ENCODE measurements around the gene SEC23B.
"Not testable (repeated sequence)": the region's sequence is repeated elsewhere in the genome, so short reads cannot be mapped to it uniquely, and the experiment has no call there.

The SEC23B gene

DNA sequence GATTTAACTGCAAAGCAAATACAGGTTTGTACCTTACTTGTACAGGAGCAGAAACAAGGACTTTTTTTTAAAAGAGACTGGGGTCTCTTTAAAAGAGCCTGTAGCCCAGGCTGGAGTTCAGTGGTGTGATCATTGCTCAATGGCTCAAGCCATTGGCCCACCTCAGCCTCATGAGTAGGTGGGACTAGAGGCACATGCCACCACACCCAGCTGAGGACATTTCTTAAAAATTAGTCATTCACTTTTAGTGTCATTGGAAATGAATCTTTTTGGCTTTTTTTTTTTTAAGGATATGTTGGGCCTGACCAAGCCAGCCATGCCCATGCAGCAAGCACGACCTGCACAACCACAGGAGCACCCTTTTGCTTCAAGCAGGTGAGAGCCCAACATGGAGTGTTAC, 16.9 kb downstream of the SEC23B start:
- H3K4me3 ChIP-seq (ENCODE audit: low read depth, low read length): no peak overlapping the region
- TF ChIP-seq, protein P1, sequence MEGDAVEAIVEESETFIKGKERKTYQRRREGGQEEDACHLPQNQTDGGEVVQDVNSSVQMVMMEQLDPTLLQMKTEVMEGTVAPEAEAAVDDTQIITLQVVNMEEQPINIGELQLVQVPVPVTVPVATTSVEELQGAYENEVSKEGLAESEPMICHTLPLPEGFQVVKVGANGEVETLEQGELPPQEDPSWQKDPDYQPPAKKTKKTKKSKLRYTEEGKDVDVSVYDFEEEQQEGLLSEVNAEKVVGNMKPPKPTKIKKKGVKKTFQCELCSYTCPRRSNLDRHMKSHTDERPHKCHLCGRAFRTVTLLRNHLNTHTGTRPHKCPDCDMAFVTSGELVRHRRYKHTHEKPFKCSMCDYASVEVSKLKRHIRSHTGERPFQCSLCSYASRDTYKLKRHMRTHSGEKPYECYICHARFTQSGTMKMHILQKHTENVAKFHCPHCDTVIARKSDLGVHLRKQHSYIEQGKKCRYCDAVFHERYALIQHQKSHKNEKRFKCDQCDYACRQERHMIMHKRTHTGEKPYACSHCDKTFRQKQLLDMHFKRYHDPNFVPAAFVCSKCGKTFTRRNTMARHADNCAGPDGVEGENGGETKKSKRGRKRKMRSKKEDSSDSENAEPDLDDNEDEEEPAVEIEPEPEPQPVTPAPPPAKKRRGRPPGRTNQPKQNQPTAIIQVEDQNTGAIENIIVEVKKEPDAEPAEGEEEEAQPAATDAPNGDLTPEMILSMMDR (IDR thresholded peaks at IDR 0.05; ENCODE audit: insufficient read depth, low read depth, low read length, missing control alignments): no peak
- DNase-seq (ENCODE audit: low read depth): no peak

- H3K4me3 ChIP-seq (ENCODE audit: low read depth, low read length); DNase-seq (ENCODE audit: low read depth): not testable (repeated sequence)
Observed at GRCh38 chr20:18526761-18527160, 19.0 kb downstream of the SEC23B start.

- H3K4me3 ChIP-seq (ENCODE audit: low read depth, low read length): no peak overlapping the region
- TF ChIP-seq, protein P1 (IDR thresholded peaks at IDR 0.05; ENCODE audit: insufficient read depth, low read depth, low read length, missing control alignments): no peak
- no peak for DNase-seq (ENCODE audit: low read depth)
Observed at GRCh38 chr20:18527339-18527738, 19.6 kb downstream of the SEC23B start.

GRCh38 chr20:18527836-18528235, 20.1 kb downstream of the SEC23B start:
- DNase-seq (ENCODE audit: low read depth): no peak
- TF ChIP-seq, protein P1 (IDR thresholded peaks at IDR 0.05; ENCODE audit: insufficient read depth, low read depth, low read length, missing control alignments): no peak
- no peak overlapping the region for H3K4me3 ChIP-seq (ENCODE audit: low read depth, low read length)

- DNase-seq (ENCODE audit: low read depth): no peak
- TF ChIP-seq, protein P1 (IDR thresholded peaks at IDR 0.05; ENCODE audit: insufficient read depth, low read depth, low read length, missing control alignments): no peak
- no peak overlapping the region for H3K4me3 ChIP-seq (ENCODE audit: low read depth, low read length)
Observed at GRCh38 chr20:18529041-18529440, 21.3 kb downstream of the SEC23B start.

- TF ChIP-seq, protein P1 (IDR thresholded peaks at IDR 0.05; ENCODE audit: insufficient read depth, low read depth, low read length, missing control alignments): no peak
- no peak for DNase-seq (ENCODE audit: low read depth)
- no peak overlapping the region for H3K4me3 ChIP-seq (ENCODE audit: low read depth, low read length)
Observed at GRCh38 chr20:18532626-18533025, 24.9 kb downstream of the SEC23B start.

DNA sequence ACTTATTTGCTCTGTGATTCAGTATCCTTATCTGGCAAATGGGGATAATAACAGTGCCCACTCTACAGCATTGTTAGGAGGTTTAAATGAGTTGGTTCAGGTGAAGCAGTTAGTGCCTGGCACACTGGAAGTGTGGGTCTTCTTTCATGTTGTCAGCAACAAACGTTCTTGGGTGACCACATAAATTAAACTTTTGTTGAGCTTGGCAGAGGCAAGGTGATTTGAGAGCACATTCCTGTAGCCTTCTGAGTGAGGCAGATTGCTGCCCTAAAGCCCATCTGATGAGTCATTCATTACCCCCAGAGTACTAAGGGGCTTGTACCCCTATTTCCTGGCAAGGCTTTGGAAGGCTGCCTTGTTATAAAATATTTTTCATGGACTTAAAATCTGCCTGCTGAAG, 25.8 kb downstream of the SEC23B start:
- DNase-seq (ENCODE audit: low read depth): no peak
- H3K4me3 ChIP-seq (ENCODE audit: low read depth, low read length): no peak overlapping the region
- TF ChIP-seq, protein P1 (IDR thresholded peaks at IDR 0.05; ENCODE audit: insufficient read depth, low read depth, low read length, missing control alignments): no peak
